Inflammatory macrophage treated with lipopolysaccharide for 4 hours (primary cell): ENCODE data around the gene PCDHGB3.
"Not testable (repeated sequence)": the region's sequence is repeated elsewhere in the genome, so short reads cannot be mapped to it uniquely, and the experiment has no call there.

ENCODE experiments used
- DNase-seq: peaks from one replicate; pipeline ENCODE4 v3.0.0-alpha.2; 2020

Gene PCDHGB3

GRCh38 chr5:141369994-141370848 lies at the start of gene PCDHGB3:
TSS of gene PCDHGB3 (plus strand) at chr5:141370242. CDS start at chr5:141370395, 153 bp downstream.
- DNase-seq: no peak

GRCh38 chr5:141322261-141322660 lies 47.8 kb upstream of the PCDHGB3 start:
- no peak for DNase-seq

GRCh38 chr5:141326088-141326854 lies 43.8 kb upstream of the PCDHGB3 start:
- DNase-seq: peak; percentile 49

- no peak for DNase-seq
These were observed 41.8 kb upstream of the PCDHGB3 start for GRCh38 chr5:141328231-141328630.

- DNase-seq: no peak
These were observed 39.6 kb upstream of the PCDHGB3 start, which contains the start of gene PCDHGA1 for GRCh38 chr5:141330299-141331080. TSS of gene PCDHGA1 (plus strand) at chr5:141330514.

GRCh38 chr5:141332571-141332970 lies 37.5 kb upstream of the PCDHGB3 start:
- DNase-seq: not testable (repeated sequence)

- no peak for DNase-seq
These were observed 31.3 kb upstream of the PCDHGB3 start, which contains the start of gene PCDHGA2 for GRCh38 chr5:141338538-141339306. TSS of gene PCDHGA2 (plus strand) at chr5:141338760.

GRCh38 chr5:141340781-141341354 lies 29.2 kb upstream of the PCDHGB3 start:
- DNase-seq: not testable (repeated sequence)

- no peak for DNase-seq
These were observed 27.3 kb upstream of the PCDHGB3 start for GRCh38 chr5:141342773-141343172.

- DNase-seq: no peak
These were observed 26.6 kb upstream of the PCDHGB3 start, which contains the start of gene PCDHGA3 for GRCh38 chr5:141343242-141343952. TSS of gene PCDHGA3 (plus strand) at chr5:141343829. CDS start at chr5:141344034, 205 bp downstream.

- no peak for DNase-seq
These were observed 26.0 kb upstream of the PCDHGB3 start for GRCh38 chr5:141343953-141344463.

- DNase-seq: no peak
These were observed 24.7 kb upstream of the PCDHGB3 start for GRCh38 chr5:141345327-141345726.

GRCh38 chr5:141346017-141346416 lies 24.0 kb upstream of the PCDHGB3 start:
- not testable (repeated sequence) for DNase-seq

- DNase-seq: no peak
These were observed 20.0 kb upstream of the PCDHGB3 start, which contains the start of gene PCDHGB1 for GRCh38 chr5:141349917-141350619. TSS of gene PCDHGB1 (plus strand) at chr5:141350099. CDS start at chr5:141350261, 162 bp downstream.

- no peak for DNase-seq
These were observed 18.5 kb upstream of the PCDHGB3 start for GRCh38 chr5:141351591-141351990.

- DNase-seq: no peak
These were observed 15.1 kb upstream of the PCDHGB3 start, which contains the start of gene PCDHGA4 for GRCh38 chr5:141354900-141355469. TSS of gene PCDHGA4 (plus strand) at chr5:141355021. CDS start at chr5:141355108, 87 bp downstream.

GRCh38 chr5:141355641-141356040 lies 14.4 kb upstream of the PCDHGB3 start:
- DNase-seq: no peak

- DNase-seq: no peak
These were observed 13.9 kb upstream of the PCDHGB3 start for GRCh38 chr5:141356133-141356532.

- DNase-seq: no peak
These were observed 13.1 kb upstream of the PCDHGB3 start for GRCh38 chr5:141356950-141357349.
